Measurements from ENCODE around the gene LSMEM2.
A peak's percentile ranks its signal among the peaks of the same experiment; 100 is the strongest.

- TF ChIP-seq POLR2A (IDR thresholded peaks at IDR 0.05; ENCODE audit: low read length) (peak; percentile 95), GATA1 (IDR thresholded peaks at IDR 0.05; ENCODE audit: low read depth, low read length) (no peak)
These were observed 20.1 kb downstream of the LSMEM2 start, which contains the start of the genes HYAL3 and NAA80 for GRCh38 chr3:50298836-50299637.

Data from erythroblast (primary cell).